GM20000 (cell line): ENCODE results near the gene MN1.

Experiments used
- DNase-seq: peaks from one replicate; pipeline ENCODE4 v3.0.0; 2012; ENCODE audit warnings: low spot score
- TF ChIP-seq, protein P1 (sequence below): IDR thresholded peaks from 2 replicates; pipeline ENCODE4 v1.5.1; 2012; ENCODE audit warnings: mild to moderate bottlenecking, control low read depth; ENCODE audit errors: extremely low read depth, missing control alignments

MN1 gene

DNA sequence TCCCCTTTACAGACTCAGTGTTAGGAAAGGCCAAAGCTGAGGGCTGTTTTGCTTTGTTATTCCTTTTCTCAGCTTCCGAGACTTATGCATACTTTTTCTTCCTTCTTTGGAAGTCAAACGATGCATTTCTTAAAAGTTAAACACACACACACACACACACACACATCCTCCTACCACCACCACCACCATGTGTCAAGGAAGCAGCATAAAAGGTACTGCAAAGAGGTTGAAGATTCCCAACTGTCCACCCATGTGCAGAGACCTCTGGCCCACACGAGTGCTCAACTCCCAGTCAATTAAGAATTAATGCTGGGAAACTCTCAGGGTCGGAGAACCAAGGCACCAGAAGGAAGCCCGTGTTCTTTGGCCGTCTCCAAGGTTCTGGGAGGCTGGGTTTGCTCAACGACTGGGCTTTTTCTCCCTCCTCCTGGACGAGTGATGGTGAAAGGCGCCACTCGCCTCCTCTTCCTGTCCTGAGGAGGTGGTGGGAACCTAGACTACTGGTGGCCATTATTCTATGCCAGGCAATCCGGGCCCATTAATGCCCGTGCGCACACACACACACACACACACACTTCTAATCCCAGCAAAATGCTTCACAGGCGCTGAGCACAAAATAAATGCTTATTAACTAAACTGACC lies 15.1 kb downstream of the MN1 start:
- TF ChIP-seq, protein P1, sequence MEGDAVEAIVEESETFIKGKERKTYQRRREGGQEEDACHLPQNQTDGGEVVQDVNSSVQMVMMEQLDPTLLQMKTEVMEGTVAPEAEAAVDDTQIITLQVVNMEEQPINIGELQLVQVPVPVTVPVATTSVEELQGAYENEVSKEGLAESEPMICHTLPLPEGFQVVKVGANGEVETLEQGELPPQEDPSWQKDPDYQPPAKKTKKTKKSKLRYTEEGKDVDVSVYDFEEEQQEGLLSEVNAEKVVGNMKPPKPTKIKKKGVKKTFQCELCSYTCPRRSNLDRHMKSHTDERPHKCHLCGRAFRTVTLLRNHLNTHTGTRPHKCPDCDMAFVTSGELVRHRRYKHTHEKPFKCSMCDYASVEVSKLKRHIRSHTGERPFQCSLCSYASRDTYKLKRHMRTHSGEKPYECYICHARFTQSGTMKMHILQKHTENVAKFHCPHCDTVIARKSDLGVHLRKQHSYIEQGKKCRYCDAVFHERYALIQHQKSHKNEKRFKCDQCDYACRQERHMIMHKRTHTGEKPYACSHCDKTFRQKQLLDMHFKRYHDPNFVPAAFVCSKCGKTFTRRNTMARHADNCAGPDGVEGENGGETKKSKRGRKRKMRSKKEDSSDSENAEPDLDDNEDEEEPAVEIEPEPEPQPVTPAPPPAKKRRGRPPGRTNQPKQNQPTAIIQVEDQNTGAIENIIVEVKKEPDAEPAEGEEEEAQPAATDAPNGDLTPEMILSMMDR, result no peak
- DNase-seq, result no peak

DNA sequence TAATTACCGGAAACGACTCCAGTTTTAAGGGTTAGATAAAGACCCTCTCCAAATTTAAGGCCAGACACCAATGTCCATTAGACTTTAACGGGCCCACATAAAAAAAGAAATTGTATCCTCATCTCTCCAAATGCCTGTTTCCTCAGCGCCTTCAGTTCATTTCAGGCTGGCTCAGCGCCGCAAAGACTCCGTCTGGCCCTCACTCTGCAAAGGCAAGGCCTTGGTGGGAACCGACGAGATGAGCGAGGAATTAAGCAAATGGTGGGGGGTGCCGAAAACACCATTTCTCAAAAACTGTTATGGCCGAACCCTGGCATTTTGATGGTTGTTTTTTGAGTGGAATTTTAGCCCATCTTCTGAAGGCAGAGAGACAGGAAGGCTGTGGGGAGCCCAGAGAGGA lies 15.7 kb downstream of the MN1 start:
- no peak for DNase-seq
- TF ChIP-seq, protein P1, result no peak

DNA sequence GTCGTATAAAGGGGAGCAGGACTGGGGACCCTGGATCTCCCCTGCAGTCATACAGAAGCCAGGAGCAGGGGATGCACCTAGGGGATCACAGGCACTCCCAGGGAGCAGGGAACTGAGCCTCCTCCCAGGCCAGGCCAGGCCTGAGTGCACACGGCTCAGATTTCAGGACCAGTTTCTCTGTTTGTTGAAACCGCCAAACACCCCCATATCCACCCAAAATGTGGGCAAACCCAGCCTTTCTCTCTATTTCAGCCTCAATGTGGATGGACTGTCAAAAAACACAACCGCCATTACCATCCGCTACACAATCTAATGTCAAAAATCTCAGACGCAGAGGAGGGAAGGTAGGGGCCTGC lies 17.5 kb downstream of the MN1 start:
- TF ChIP-seq, protein P1, result no peak
- DNase-seq, result no peak

DNA sequence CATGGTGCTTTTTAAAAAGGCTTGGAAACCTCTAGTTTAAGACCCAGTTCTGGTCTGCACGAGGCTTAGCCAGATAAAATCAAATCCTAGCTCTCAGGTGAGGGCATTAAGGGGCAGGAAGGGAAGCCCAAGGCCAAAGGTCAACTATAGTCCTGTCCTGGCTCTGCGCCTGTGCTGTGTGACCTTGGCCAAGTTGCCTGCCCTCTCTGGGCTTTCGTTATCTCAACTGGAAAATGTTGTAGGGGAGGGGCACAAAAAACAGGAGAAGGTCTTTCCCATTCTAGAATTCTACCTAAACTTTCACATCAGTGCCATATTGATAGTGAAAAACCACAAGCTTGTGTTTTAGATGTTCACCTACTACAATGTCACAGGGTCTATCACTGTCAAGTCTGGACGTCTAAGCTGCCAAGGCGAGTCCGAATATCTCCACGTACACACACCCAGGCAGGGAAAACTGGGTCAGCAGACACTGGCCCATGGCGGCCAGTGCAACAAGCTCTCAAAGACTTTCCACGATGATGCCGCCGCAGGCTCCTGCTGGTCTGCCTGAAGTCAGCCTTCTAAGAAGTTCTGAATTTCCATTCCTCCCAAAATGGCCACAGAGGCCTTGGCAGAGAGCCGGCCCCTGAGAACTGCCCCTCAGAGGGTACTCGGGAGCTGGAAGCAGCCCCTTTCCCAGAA lies 18.0 kb downstream of the MN1 start:
- no peak for DNase-seq
- TF ChIP-seq, protein P1, result no peak

DNA sequence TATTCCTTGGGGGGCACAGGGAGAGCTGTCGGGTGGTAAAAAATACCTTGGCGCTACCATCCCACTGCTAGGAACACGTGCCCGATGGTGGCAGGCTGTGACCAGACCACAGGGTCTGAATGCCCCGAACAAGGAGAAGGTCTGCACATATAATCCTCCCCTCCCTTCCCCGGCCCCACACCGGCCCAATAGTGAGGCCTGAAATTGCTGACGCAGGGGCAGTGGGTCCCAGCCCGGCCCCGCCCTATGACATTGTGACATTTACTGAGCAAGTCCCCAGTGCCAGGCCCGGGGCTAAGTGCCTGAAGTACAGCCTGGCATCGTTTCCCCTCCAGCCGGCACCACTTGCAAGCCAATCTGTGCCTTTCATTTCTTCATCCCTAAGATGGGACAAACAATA lies 19.5 kb downstream of the MN1 start:
- TF ChIP-seq, protein P1, result no peak
- no peak for DNase-seq

DNA sequence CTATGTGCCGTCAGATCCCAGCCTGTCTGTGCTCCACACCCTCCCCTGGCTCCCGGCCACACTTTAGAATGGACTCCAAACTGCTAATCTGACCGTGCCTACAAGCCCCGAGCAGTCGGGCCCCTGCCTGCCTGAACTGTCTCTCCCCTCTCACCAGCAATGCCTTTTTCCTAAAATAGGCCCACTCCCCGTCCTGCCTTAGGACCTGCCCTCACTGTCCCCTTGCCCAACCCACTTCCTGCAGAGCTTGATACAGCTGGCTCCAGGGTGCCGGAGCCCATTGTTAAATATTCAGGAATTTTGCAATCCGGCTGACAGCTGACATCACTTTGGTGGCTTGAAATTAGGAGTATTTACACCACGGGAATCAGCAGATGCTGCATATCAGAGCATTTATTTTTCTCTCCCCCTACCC lies 21.4 kb downstream of the MN1 start:
- DNase-seq, result no peak
- TF ChIP-seq, protein P1, result no peak

DNA sequence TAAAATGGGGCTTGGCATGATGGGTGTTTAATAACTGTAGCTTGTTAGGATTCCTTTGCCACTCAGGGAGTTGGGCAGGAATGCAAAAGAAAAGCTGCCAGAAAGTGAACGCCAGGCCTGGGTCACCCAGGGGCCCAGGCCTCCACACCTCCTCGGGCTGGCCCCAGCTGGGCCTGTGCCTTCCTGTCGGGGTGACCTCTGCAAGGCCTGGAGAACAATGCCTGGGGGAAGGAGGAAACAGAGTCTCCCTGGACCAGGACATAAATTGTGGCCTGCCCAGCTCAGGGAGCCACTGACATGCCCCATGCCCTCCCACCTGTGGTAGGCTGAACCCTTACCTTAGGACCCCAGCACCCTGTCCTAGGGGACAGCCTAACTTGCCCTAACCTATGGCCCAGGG lies 21.9 kb downstream of the MN1 start:
- DNase-seq, result no peak
- TF ChIP-seq, protein P1, result no peak
